DND-41 (cell line): ENCODE data around the gene NT5C3A.

Experiments used
- CTCF ChIP-seq: IDR thresholded peaks from 2 replicates; pipeline ENCODE4 v1.5.1; 2012; ENCODE audit warnings: borderline replicate concordance, low read length, moderate library complexity, mild to moderate bottlenecking; ENCODE audit not compliant: poor library complexity, severe bottlenecking; ENCODE audit errors: extremely low read depth
- EZH2 ChIP-seq: IDR thresholded peaks from 3 replicates; pipeline ENCODE4 v1.6.1; 2012; ENCODE audit warnings: borderline replicate concordance, low read depth, mild to moderate bottlenecking, moderate library complexity, low read length, inconsistent platforms; ENCODE audit not compliant: severe bottlenecking

- no peak for TF ChIP-seq EZH2
- TF ChIP-seq CTCF: no peak
These were observed 8.3 kb upstream of the NT5C3A start for GRCh38 chr7:33070831-33071230.
